Right lobe of liver (tissue), 6 donors: Measurements from ENCODE around the gene COQ8B. TPM values are rescaled to one million over a fixed set of nuclear protein-coding genes. Genes with fewer than 3 reads are reported as not detected.

Experiments used
- ATAC-seq, 4 donors: fragments of 200-7000 bp; cut with Tn5 transposase; one replicate each; pipeline ENCODE4 v1.9.1; 2020; ENCODE audit warnings: mild to moderate bottlenecking in 4 of 4, moderate library complexity in 4 of 4
- DNase-seq, 3 donors: peaks; one replicate each; pipeline ENCODE4 v3.0.0-alpha.2; 2020
- H3K27ac ChIP-seq, 3 donors: fragments of 200-600 bp; one replicate each; pipeline ENCODE4 v1.8.0; 2022
- H3K27me3 ChIP-seq, 2 donors: fragments of 200-600 bp; one replicate each; pipeline ENCODE4 v1.8.0; 2022
- H3K36me3 ChIP-seq, 4 donors: fragments of 200-600 bp; sonication (generic) in 1 of 4; one replicate each; pipeline versions ENCODE4 v1.5.1 to v1.8.0; 2017 to 2022; ENCODE audit warnings: control low read depth in 1 of 4
- H3K4me1 ChIP-seq, 4 donors: fragments of 200-600 bp; sonication (generic) in 1 of 4; one replicate each; pipeline versions ENCODE4 v1.5.1 to v1.8.0; 2017 to 2022; ENCODE audit warnings: control low read depth in 1 of 4
- H3K4me3 ChIP-seq, 3 donors: fragments of 200-600 bp; one replicate each; pipeline ENCODE4 v1.8.0; 2022
- H3K9me3 ChIP-seq, 4 donors: fragments of 200-600 bp; sonication (generic) in 1 of 4; one replicate each; pipeline versions ENCODE4 v1.5.1 to v1.8.0; 2017 to 2022; ENCODE audit warnings: control low read depth in 1 of 4
- POLR2A ChIP-seq: fragments of 450-650 bp; IDR thresholded peaks from one replicate; pipeline ENCODE4 v1.6.1; 2017; ENCODE audit warnings: antibody characterized with exemption, mild to moderate bottlenecking
- WGBS: methylation state at CpG from one replicate; pipeline ENCODE4 v1.1.6; 2018; ENCODE audit warnings: low coverage, low lambda C conversion rate; ENCODE audit not compliant: insufficient coverage; ENCODE audit errors: missing lambda C conversion rate; 5-methylcytosine and 5-hydroxymethylcytosine counted together
- intact Hi-C, 2 donors: fragments of 100-400 bp; cut with DNase I; formaldehyde crosslinking; loops; one replicate each; pipeline versions ENCODE4 v1.11.2 to v1.14.1; 2022
- total RNA-seq, 6 experiments: library from RNA; depleted of rRNA in 2 of 6; stranded (reverse); fragments of >200 nt in 2 of 6; fragmentation: NEBNext Ultra II Directional in 3 of 6; extraction: Animal tissue kit (Norgen Biotek cat#: 25700) in 3 of 6; gene quantifications; one replicate each; pipeline versions ENCODE4 v1.1.0 to v1.2.4, GENCODE V29; 2016 to 2023
- TF ChIP-seq, protein P1 (sequence below), 4 donors: fragments of 200-600 bp in 3 of 4; fragments of 450-650 bp in 1 of 4; IDR thresholded peaks; one replicate each; pipeline versions ENCODE4 v1.5.1 to v1.8.0; 2016 to 2022; ENCODE audit warnings: antibody characterized with exemption in 4 of 4, mild to moderate bottlenecking in 2 of 4
- donor health status: DM: no; HTN: yes; CAD: no.
- donor health status: DM: no; HTN: no; CAD: no.
- donor health status: DM: no; HTN: no; CAD: no.
- donor health status: DM: no; HTN: yes; CAD: no.
- donor health status: DM: no; HTN: yes; CAD: no.

The COQ8B gene
- total RNA-seq, 6 experiments from 2014 or later: 15.1 to 30.6 (median 25.6) TPM

- H3K27ac ChIP-seq: no peak overlapping the region
- DNase-seq (no peak), ATAC-seq (peak; percentile 14 to 35 (median 19))
- H3K4me1 ChIP-seq: peaks cover 0 to 20% (median 4%) of the 10 kb centered on the region in 4 donors
- TF ChIP-seq, protein P1, sequence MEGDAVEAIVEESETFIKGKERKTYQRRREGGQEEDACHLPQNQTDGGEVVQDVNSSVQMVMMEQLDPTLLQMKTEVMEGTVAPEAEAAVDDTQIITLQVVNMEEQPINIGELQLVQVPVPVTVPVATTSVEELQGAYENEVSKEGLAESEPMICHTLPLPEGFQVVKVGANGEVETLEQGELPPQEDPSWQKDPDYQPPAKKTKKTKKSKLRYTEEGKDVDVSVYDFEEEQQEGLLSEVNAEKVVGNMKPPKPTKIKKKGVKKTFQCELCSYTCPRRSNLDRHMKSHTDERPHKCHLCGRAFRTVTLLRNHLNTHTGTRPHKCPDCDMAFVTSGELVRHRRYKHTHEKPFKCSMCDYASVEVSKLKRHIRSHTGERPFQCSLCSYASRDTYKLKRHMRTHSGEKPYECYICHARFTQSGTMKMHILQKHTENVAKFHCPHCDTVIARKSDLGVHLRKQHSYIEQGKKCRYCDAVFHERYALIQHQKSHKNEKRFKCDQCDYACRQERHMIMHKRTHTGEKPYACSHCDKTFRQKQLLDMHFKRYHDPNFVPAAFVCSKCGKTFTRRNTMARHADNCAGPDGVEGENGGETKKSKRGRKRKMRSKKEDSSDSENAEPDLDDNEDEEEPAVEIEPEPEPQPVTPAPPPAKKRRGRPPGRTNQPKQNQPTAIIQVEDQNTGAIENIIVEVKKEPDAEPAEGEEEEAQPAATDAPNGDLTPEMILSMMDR (IDR thresholded peaks at IDR 0.05): peak in 2 of 4 donors; percentile 18 to 19
- TF ChIP-seq POLR2A: no peak
- no peaks in the 10 kb centered on the region for H3K9me3 ChIP-seq
- H3K27me3 ChIP-seq: no peaks in the 10 kb centered on the region
- intact Hi-C loops: no loop called here
- WGBS: 100% methylated on average over 1 of the region's 17 CpGs
- H3K4me3 ChIP-seq: no peak overlapping the region
- H3K36me3 ChIP-seq: no peaks in the 10 kb centered on the region
Observed at GRCh38 chr19:40744554-40745401, 28.1 kb upstream of the COQ8B start.

DNA sequence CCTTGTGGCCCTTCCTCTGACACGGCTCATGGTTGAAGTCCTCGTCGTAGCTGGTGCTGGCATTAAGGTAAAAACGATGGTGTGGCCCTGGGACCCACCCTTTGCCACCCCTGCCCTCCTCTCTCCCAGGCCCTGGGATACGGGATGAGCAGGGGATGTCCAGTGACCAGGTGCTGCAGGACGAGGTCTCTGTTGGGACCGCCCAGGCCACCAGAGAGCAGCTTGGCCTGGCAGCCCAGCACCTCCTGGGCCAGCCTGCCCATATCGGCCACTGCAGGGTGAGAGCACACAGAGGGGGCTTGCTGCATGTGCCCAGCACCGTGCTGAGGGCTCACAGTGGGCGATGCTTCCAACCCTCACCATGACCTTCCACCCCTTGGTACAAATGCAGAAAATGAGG lies 27.2 kb upstream of the COQ8B start:
- Histone ChIP-seq H3K36me3 (peaks cover 0 to 8% (median 0%) of the 10 kb centered on the region in 4 donors), H3K27ac (no peak overlapping the region), H3K4me1 (peaks cover 0 to 12% (median 0%) of the 10 kb centered on the region in 4 donors), H3K27me3 (no peaks in the 10 kb centered on the region), H3K9me3 (no peaks in the 10 kb centered on the region), H3K4me3 (no peak overlapping the region)
- ATAC-seq (no peak), DNase-seq (no peak)
- 83% methylated on average over 1 of the region's 10 CpGs for WGBS
- TF ChIP-seq, protein P1 (IDR thresholded peaks at IDR 0.05): no peak
- no peak for TF ChIP-seq POLR2A
- intact Hi-C loops: no loop called here

- intact Hi-C loops: no loop called here
- 80% methylated on average over 1 of the region's 12 CpGs for WGBS
- H3K4me3 ChIP-seq: no peak overlapping the region
- ATAC-seq: no peak
- no peak for DNase-seq
- peaks cover 0 to 7% (median 0%) of the 10 kb centered on the region in 4 donors for H3K4me1 ChIP-seq
- no peak overlapping the region for H3K27ac ChIP-seq
- H3K27me3 ChIP-seq: no peaks in the 10 kb centered on the region
- H3K9me3 ChIP-seq: no peaks in the 10 kb centered on the region
- peaks cover 0 to 13% (median 0%) of the 10 kb centered on the region in 4 donors for H3K36me3 ChIP-seq
- TF ChIP-seq POLR2A: no peak
- TF ChIP-seq, protein P1 (IDR thresholded peaks at IDR 0.05): no peak
Observed at GRCh38 chr19:40742886-40743285, 26.2 kb upstream of the COQ8B start.

DNA sequence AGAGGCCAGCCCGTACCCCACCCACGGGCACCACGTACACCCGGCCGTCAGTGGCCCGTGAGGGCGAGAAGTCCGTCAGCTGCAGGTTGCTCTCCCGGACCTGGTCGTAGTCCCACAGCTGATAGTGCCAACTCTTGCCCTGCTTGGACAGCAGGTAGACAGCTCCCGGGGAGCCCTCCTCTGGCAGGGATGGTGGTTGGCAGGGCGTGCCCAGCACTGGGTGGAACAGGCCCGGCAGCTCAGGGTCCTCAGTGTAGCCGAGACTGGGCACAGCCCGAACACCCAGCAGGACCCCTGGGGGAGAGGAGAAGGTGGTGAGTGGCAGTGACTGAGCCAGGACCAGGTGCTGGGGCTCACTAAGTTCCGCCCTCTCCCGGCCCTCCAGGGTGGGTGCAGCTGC lies 25.8 kb upstream of the COQ8B start:
- Histone ChIP-seq H3K27me3 (no peaks in the 10 kb centered on the region), H3K27ac (no peak overlapping the region), H3K9me3 (no peaks in the 10 kb centered on the region), H3K36me3 (peaks cover 0 to 17% (median under 1%) of the 10 kb centered on the region in 4 donors), H3K4me3 (no peak overlapping the region), H3K4me1 (peaks cover 0 to 7% (median 0%) of the 10 kb centered on the region in 4 donors)
- no peak for TF ChIP-seq POLR2A
- TF ChIP-seq, protein P1 (IDR thresholded peaks at IDR 0.05): peak in 1 of 4 donors; percentile 25
- ATAC-seq (peak; percentile 56 to 86 (median 68)), DNase-seq (peak; percentile 50 to 81 (median 78))
- intact Hi-C loops: no loop called here
- 0% methylated on average over 1 of the region's 17 CpGs for WGBS
